ENCODE results near the gene TNFSF8.

TNFSF8 gene

DNA sequence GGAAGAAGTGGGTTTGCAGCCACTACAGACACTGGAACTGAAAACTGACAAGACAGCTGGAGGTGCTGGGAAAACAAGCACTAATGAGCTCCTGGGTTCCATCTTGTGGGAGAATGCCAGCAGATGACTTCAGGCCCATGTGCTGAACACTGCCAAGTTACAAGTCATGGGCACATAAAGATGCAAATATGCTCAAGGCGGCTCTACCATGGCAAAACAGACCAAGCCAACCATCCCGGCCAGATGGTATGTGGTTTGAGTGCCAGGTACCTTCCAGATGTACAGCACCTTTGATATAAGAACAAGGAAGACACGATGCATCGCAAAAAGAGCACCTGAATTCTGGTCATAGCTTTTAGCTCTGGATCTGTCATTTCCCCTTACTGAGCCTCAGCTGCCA is 19.9 kb downstream of the TNFSF8 start:
- no peak overlapping the region for H3K9ac ChIP-seq
- H3K4me2 ChIP-seq (ENCODE audit: low read length): no peak overlapping the region
- no peaks in the 10 kb centered on the region for H3K36me3 ChIP-seq (ENCODE audit: control insufficient read depth, insufficient read depth, low read length)
- H3K4me3 ChIP-seq (ENCODE audit: low read depth, low read length): no peak overlapping the region
- H3K27ac ChIP-seq: peak overlapping the region; percentile 36
- H3K4me1 ChIP-seq: peaks cover 30% of the 10 kb centered on the region
- no peaks in the 10 kb centered on the region for H3K9me3 ChIP-seq (ENCODE audit: control insufficient read depth, low read length)
- H3K27me3 ChIP-seq (ENCODE audit: control insufficient read depth, insufficient read depth, low read length): no peaks in the 10 kb centered on the region
- H3K79me2 ChIP-seq: no peaks in the 10 kb centered on the region
- TF ChIP-seq, protein P1, sequence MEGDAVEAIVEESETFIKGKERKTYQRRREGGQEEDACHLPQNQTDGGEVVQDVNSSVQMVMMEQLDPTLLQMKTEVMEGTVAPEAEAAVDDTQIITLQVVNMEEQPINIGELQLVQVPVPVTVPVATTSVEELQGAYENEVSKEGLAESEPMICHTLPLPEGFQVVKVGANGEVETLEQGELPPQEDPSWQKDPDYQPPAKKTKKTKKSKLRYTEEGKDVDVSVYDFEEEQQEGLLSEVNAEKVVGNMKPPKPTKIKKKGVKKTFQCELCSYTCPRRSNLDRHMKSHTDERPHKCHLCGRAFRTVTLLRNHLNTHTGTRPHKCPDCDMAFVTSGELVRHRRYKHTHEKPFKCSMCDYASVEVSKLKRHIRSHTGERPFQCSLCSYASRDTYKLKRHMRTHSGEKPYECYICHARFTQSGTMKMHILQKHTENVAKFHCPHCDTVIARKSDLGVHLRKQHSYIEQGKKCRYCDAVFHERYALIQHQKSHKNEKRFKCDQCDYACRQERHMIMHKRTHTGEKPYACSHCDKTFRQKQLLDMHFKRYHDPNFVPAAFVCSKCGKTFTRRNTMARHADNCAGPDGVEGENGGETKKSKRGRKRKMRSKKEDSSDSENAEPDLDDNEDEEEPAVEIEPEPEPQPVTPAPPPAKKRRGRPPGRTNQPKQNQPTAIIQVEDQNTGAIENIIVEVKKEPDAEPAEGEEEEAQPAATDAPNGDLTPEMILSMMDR (IDR thresholded peaks at IDR 0.05): no peak
- no peak overlapping the region for H2AFZ ChIP-seq

DNA sequence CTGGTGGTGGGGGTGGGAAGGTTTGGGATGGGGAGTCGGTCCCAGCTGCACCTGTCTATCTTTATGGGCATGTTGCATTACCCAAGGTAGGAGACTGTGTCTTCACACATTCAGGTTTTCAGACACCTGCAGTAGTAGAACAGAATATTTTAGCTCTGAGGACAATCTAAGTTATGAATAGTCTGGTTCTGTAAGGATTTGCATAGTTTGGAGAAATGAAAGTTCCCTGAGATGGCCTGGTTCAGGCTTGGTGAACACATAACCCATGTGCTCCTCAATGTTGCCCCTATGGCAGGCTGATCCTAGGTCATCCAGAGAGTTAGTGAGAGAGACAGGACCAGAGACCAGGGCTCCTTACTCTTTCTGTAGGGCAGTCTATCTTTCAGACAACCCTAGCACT is 20.7 kb downstream of the TNFSF8 start:
- no peak overlapping the region for H3K4me2 ChIP-seq (ENCODE audit: low read length)
- no peaks in the 10 kb centered on the region for H3K27me3 ChIP-seq (ENCODE audit: control insufficient read depth, insufficient read depth, low read length)
- H3K9ac ChIP-seq: no peak overlapping the region
- H3K9me3 ChIP-seq (ENCODE audit: control insufficient read depth, low read length): no peaks in the 10 kb centered on the region
- no peak overlapping the region for H2AFZ ChIP-seq
- TF ChIP-seq, protein P1 (IDR thresholded peaks at IDR 0.05): no peak
- H3K4me3 ChIP-seq (ENCODE audit: low read depth, low read length): no peak overlapping the region
- H3K36me3 ChIP-seq (ENCODE audit: control insufficient read depth, insufficient read depth, low read length): no peaks in the 10 kb centered on the region
- peaks cover 30% of the 10 kb centered on the region for H3K4me1 ChIP-seq
- peak overlapping the region; percentile 16 for H3K27ac ChIP-seq
- H3K79me2 ChIP-seq: no peaks in the 10 kb centered on the region

DNA sequence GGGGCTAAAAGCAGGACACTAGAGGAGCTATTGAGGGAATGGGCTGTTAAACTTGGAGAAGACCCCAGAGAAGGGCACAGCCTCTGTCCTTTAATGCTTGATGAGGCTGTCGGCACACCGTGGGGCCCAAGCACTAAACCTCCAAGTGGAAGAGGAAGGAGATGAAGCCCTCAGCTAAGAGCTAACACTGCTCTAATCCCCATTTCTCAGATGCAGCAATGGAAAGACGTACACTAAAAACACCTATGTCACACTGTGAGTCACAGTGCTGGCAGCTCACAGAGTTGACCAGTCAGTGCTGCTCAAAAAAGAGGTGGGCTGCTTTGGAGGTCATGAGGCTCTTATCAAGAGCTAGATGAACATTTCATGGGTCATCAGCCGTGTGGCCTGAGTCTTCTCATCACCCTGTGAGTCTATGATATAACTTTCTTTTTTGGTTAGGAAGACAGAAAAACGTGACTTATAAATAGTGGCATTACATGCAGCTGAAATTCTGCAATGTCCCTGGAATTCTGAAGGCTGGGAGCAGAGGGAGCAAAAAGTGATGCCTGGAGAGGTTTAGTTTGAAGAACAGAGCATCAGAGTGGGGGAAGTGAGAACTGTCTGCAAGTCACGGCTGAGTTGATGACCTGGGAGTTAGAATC is 21.5 kb downstream of the TNFSF8 start:
- Histone ChIP-seq H3K79me2 (no peaks in the 10 kb centered on the region), H3K27ac (peak overlapping the region; percentile 91), H3K4me3 (ENCODE audit: low read depth, low read length) (peak overlapping the region; percentile 30), H3K36me3 (ENCODE audit: control insufficient read depth, insufficient read depth, low read length) (no peaks in the 10 kb centered on the region), H3K9me3 (ENCODE audit: control insufficient read depth, low read length) (no peaks in the 10 kb centered on the region), H3K4me1 (peaks cover 30% of the 10 kb centered on the region), H2AFZ (no peak overlapping the region), H3K27me3 (ENCODE audit: control insufficient read depth, insufficient read depth, low read length) (no peaks in the 10 kb centered on the region), H3K9ac (no peak overlapping the region), H3K4me2 (ENCODE audit: low read length) (peak overlapping the region; percentile 56)
- TF ChIP-seq, protein P1 (IDR thresholded peaks at IDR 0.05): no peak

DNA sequence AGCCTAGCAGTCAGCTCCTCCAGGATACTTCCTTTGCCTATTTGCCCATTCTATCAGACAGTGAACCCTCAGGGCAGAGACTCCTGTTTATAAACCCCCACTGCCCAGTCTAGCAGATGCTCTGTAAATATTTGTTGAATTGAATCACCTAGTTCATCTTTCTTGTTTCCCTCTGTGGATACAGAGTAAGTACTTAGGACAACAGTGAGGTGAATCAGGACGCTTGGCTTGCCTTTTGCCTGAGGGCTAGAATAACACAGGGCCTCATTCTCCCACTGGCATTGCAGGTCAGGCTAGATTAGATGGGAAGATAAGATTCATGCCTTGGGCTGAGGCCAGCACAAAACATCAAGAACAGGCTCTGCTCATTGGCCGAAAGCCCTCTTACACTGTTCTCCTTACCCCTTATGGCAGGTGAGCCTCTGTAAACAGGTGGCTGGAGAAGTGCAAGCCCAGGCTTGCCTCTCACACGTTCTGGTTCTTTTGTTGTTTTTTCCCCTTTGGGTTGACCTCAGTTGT is 22.2 kb downstream of the TNFSF8 start:
- no peaks in the 10 kb centered on the region for H3K79me2 ChIP-seq
- H3K27me3 ChIP-seq (ENCODE audit: control insufficient read depth, insufficient read depth, low read length): no peaks in the 10 kb centered on the region
- H2AFZ ChIP-seq: no peak overlapping the region
- H3K36me3 ChIP-seq (ENCODE audit: control insufficient read depth, insufficient read depth, low read length): no peaks in the 10 kb centered on the region
- TF ChIP-seq, protein P1 (IDR thresholded peaks at IDR 0.05): no peak
- H3K4me2 ChIP-seq (ENCODE audit: low read length): peak overlapping the region; percentile 56
- H3K4me1 ChIP-seq: peaks cover 32% of the 10 kb centered on the region
- H3K9me3 ChIP-seq (ENCODE audit: control insufficient read depth, low read length): no peaks in the 10 kb centered on the region
- H3K4me3 ChIP-seq (ENCODE audit: low read depth, low read length): peak overlapping the region; percentile 30
- H3K9ac ChIP-seq: no peak overlapping the region
- H3K27ac ChIP-seq: peak overlapping the region; percentile 91
